HEK293 (cell line): ENCODE results near the gene PLXNA2.

Experiments used
- CTCF ChIA-PET: fragments of 350-600 bp; formaldehyde crosslinking; extraction: SDS; loops from one replicate; lab custom pipeline; 2021; ENCODE audit warnings: antibody characterized with exemption; lab: Yijun Ruan, JAX
- POLR2A ChIA-PET: fragments of 300-600 bp; formaldehyde crosslinking; extraction: SDS; loops from one replicate; lab custom pipeline; 2020; ENCODE audit warnings: antibody characterized with exemption, inconsistent platforms; lab: Yijun Ruan, JAX
- H3K27ac ChIP-seq: fragments of 200-500 bp; sonication (Bioruptor generic); 2 replicates; pipeline ENCODE4 v1.5.1; 2014; ENCODE audit warnings: low read depth, low read length, control low read depth, inconsistent platforms; ENCODE audit errors: extremely low read depth
- H3K36me3 ChIP-seq, 2 experiments: fragments of 200-500 bp in 1 of 2; sonication (Bioruptor generic) in 1 of 2; 1 replicate in 1 of 2; 2 replicates in 1 of 2; pipeline ENCODE4 v1.5.1; 2014 to 2017; ENCODE audit warnings: inconsistent platforms in 2 of 2, low read length in 2 of 2; ENCODE audit not compliant: control insufficient read depth in 2 of 2, insufficient read depth in 1 of 2
- H3K4me1 ChIP-seq: fragments of 200-500 bp; sonication (Bioruptor generic); 2 replicates; pipeline ENCODE4 v1.5.1; 2014; ENCODE audit warnings: mild to moderate bottlenecking, low read length, inconsistent platforms; ENCODE audit not compliant: control insufficient read depth, insufficient read depth
- H3K4me3 ChIP-seq: 2 replicates; pipeline ENCODE4 v1.5.1; 2011; ENCODE audit warnings: low read depth, mild to moderate bottlenecking, control low read depth, low read length, moderate library complexity
- H3K9me3 ChIP-seq: fragments of 200-500 bp; sonication (Bioruptor generic); 2 replicates; pipeline ENCODE4 v1.5.1; 2014; ENCODE audit warnings: low read depth, low read length, inconsistent platforms; ENCODE audit not compliant: control insufficient read depth, insufficient read depth
- BCL11A ChIP-seq: fragments of 450-650 bp; formaldehyde crosslinking; IDR thresholded peaks from 2 replicates; pipeline ENCODE4 v1.5.1; 2016; ENCODE audit warnings: low read depth, missing biosample characterization, missing genetic modification characterization
- GLI2 ChIP-seq: fragments of 450-650 bp; formaldehyde crosslinking; IDR thresholded peaks from 2 replicates; pipeline ENCODE4; 2017; ENCODE audit warnings: missing biosample characterization, missing genetic modification characterization, low read depth, borderline replicate concordance
- HOXC10 ChIP-seq: sonication (generic); formaldehyde crosslinking; IDR thresholded peaks from 2 replicates; pipeline ENCODE4 v1.8.1; 2023; ENCODE audit warnings: mild to moderate bottlenecking, missing genetic modification reagents
- KLF16 ChIP-seq: fragments of 450-650 bp; formaldehyde crosslinking; IDR thresholded peaks from 2 replicates; pipeline ENCODE4 v1.5.1; 2017; ENCODE audit warnings: missing biosample characterization, missing genetic modification characterization
- MYNN ChIP-seq: fragments of 450-650 bp; formaldehyde crosslinking; IDR thresholded peaks from 2 replicates; pipeline ENCODE4 v1.5.1; 2016; ENCODE audit warnings: missing biosample characterization, missing genetic modification characterization, borderline replicate concordance
- OVOL3 ChIP-seq: fragments of 450-650 bp; formaldehyde crosslinking; IDR thresholded peaks from 2 replicates; pipeline ENCODE4 v1.5.1; 2016; ENCODE audit warnings: missing biosample characterization, missing genetic modification characterization
- SP2 ChIP-seq: fragments of 450-650 bp; formaldehyde crosslinking; IDR thresholded peaks from 2 replicates; pipeline ENCODE4 v1.5.1; 2016; ENCODE audit warnings: missing biosample characterization, missing genetic modification characterization
- ZFP37 ChIP-seq: fragments of 450-650 bp; formaldehyde crosslinking; IDR thresholded peaks from 2 replicates; pipeline ENCODE4 v1.5.1; 2016; ENCODE audit warnings: missing biosample characterization, missing genetic modification characterization
- ZIC2 ChIP-seq: fragments of 450-650 bp; formaldehyde crosslinking; IDR thresholded peaks from 2 replicates; pipeline ENCODE4 v1.5.1; 2016; ENCODE audit warnings: missing biosample characterization, missing genetic modification characterization
- ZNF114 ChIP-seq: fragments of 450-650 bp; formaldehyde crosslinking; IDR thresholded peaks from 2 replicates; pipeline ENCODE4 v1.5.0; 2017; ENCODE audit warnings: missing biosample characterization, missing genetic modification characterization
- ZNF121 ChIP-seq: fragments of 450-650 bp; formaldehyde crosslinking; IDR thresholded peaks from 2 replicates; pipeline ENCODE4 v1.5.1; 2016; ENCODE audit warnings: missing biosample characterization, missing genetic modification characterization
- ZNF155 ChIP-seq: fragments of 450-650 bp; formaldehyde crosslinking; IDR thresholded peaks from 2 replicates; pipeline ENCODE4 v1.5.1; 2016; ENCODE audit warnings: missing biosample characterization, missing genetic modification characterization
- ZNF274 ChIP-seq, 2 experiments: fragments of 200-500 bp in 1 of 2; fragments of 450-650 bp in 1 of 2; sonication (Bioruptor generic) in 1 of 2; formaldehyde crosslinking in 1 of 2; IDR thresholded peaks; 2 replicates each; pipeline versions ENCODE4 v1.5.1 to v1.6.1; 2014 to 2016; ENCODE audit warnings: borderline replicate concordance in 1 of 2, inconsistent platforms in 1 of 2, low read length in 1 of 2, missing biosample characterization in 1 of 2, missing genetic modification characterization in 1 of 2
- ZNF324 ChIP-seq: fragments of 450-650 bp; formaldehyde crosslinking; IDR thresholded peaks from 2 replicates; pipeline ENCODE4 v1.5.1; 2016; ENCODE audit warnings: missing biosample characterization, missing genetic modification characterization
- ZNF354C ChIP-seq: fragments of 450-650 bp; formaldehyde crosslinking; IDR thresholded peaks from 2 replicates; pipeline ENCODE4 v1.5.1; 2016; ENCODE audit warnings: missing biosample characterization, missing genetic modification characterization, low read depth, borderline replicate concordance
- ZNF394 ChIP-seq: fragments of 450-650 bp; formaldehyde crosslinking; IDR thresholded peaks from 2 replicates; pipeline ENCODE4 v1.5.1; 2016; ENCODE audit warnings: missing biosample characterization, missing genetic modification characterization, mild to moderate bottlenecking, moderate library complexity, borderline replicate concordance
- ZNF510 ChIP-seq: fragments of 450-650 bp; formaldehyde crosslinking; IDR thresholded peaks from 2 replicates; pipeline ENCODE4 v1.5.1; 2018; ENCODE audit warnings: mild to moderate bottlenecking, missing genetic modification characterization, missing biosample characterization; ENCODE audit not compliant: insufficient replicate concordance
- ZNF514 ChIP-seq: fragments of 450-650 bp; formaldehyde crosslinking; IDR thresholded peaks from 2 replicates; pipeline ENCODE4 v1.5.1; 2016; ENCODE audit warnings: missing biosample characterization, missing genetic modification characterization
- ZNF76 ChIP-seq: fragments of 450-650 bp; formaldehyde crosslinking; IDR thresholded peaks from 2 replicates; pipeline ENCODE4; 2016; ENCODE audit warnings: low read depth, missing biosample characterization, missing genetic modification characterization, borderline replicate concordance
- ZNF768 ChIP-seq: fragments of 450-650 bp; formaldehyde crosslinking; IDR thresholded peaks from 2 replicates; pipeline ENCODE4 v1.5.1; 2018; ENCODE audit warnings: missing biosample characterization, mild to moderate bottlenecking, missing genetic modification characterization
- TF ChIP-seq, protein P1 (sequence below): fragments of 450-650 bp; formaldehyde crosslinking; conservative IDR thresholded peaks from 2 replicates; pipeline ENCODE4 v1.5.1; 2016; ENCODE audit warnings: low read depth, missing biosample characterization, missing genetic modification characterization
- TF ChIP-seq, protein P2 (sequence below): fragments of 450-650 bp; formaldehyde crosslinking; IDR thresholded peaks from 2 replicates; pipeline ENCODE4 v1.5.1; 2016; ENCODE audit warnings: missing biosample characterization, missing genetic modification characterization, low read depth
- TF ChIP-seq, protein P3 (sequence below): fragments of 450-650 bp; formaldehyde crosslinking; IDR thresholded peaks from 2 replicates; pipeline ENCODE4 v1.5.1; 2017; ENCODE audit warnings: missing biosample characterization, missing genetic modification characterization
- TF ChIP-seq, protein P4 (sequence below): fragments of 450-650 bp; formaldehyde crosslinking; IDR thresholded peaks from 2 replicates; pipeline ENCODE4 v1.5.1; 2016; ENCODE audit warnings: missing biosample characterization, missing genetic modification characterization, borderline replicate concordance
- TF ChIP-seq, protein P5 (sequence below): fragments of 450-650 bp; IDR thresholded peaks from 2 replicates; pipeline ENCODE4 v1.5.1; 2018; ENCODE audit warnings: missing biosample characterization, missing genetic modification characterization

Gene PLXNA2

DNA sequence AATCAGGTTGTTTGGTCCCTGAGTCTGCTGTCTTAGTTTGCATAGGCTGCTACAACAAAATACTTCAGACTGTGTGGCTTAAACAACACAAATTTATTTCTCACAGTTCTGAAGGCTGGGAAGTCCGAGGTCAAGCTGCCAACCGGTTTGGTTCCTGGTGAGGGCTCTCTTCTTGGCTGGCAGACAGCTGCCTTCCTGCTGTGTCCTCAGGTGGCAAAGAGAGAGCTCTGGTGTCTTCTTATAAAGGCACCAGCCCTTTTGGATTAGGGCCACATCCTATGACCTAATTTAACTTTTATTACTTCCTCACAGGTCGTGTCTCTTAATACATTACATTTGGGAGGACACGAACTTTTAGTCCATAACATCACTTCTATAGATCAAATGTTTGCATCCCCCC lies 243.7 kb downstream of the PLXNA2 start:
- H3K36me3 ChIP-seq = no peaks in the 10 kb centered on the region
- POLR2A ChIA-PET = no interaction called here
- H3K9me3 ChIP-seq = no peaks in the 10 kb centered on the region
- H3K4me1 ChIP-seq = no peaks in the 10 kb centered on the region
- no peak overlapping the region for H3K27ac ChIP-seq
- CTCF ChIA-PET = interaction anchor here (1.0 to 1.6 kb wide), 3 partner anchors 11 to 116 kb away, joined by 3 to 7 read pairs (median 5); no protein-coding TSS in a partner anchor
- H3K4me3 ChIP-seq = no peak overlapping the region
- TF ChIP-seq ZNF354C (no peak), HOXC10 (CRISPR knock-in tag) (no peak)

DNA sequence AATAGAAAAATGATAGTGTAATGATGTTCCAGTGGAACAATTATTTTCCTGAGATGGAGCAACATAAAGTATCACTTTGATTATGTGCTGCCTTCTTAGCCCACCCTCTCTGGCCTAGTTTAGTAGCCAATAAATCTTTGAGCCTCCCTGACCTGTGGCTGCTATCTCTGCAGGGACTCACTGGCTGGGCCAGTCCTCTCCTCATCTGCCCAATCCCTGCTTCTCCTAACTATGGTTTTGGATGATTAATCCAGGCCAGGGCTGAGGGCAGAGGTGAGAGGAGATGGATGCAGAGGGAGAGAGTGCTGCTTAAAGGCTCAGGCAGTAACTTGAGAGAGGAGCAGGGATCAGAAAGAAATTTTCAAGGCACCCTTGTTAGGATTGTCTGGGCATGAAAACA lies 244.2 kb downstream of the PLXNA2 start:
- CTCF ChIA-PET = interaction anchor here (0.7 to 1.6 kb wide), 3 partner anchors 75 to 116 kb away, joined by 3 to 7 read pairs (median 5); no protein-coding TSS in a partner anchor
- POLR2A ChIA-PET = no interaction called here

DNA sequence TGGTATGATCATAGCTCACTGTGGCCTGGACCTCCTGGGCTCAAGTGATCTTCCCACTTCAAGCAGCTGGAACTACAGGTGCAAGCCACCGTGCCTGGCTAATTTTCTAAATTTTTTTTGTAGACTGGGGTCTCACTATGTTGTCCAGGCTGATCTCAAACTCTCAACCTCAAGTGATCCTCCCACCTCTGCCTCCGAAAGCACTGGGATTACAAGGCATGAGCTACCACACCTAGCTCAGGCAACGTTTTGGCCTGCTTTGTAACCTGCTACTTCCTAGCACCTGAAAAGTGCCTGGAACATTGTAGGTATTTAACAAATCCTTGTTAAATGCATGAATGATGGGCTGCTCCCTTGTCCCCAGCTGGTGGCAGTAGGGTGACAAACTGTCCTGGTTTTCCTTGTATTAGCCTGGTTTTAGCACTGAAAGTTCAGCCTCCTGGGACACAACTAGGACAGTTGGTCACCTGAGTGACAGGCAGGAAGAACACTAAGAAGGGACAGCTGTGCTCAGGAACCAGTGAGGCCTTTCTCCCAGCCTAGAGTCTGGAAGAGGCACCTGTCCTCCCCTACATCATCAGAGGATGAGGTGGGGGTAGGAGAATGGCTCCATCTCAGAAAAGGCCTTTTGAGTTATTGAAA lies 244.8 kb downstream of the PLXNA2 start:
- POLR2A ChIA-PET = no interaction called here
- CTCF ChIA-PET = interaction anchor here (0.6 to 2.1 kb wide), 6 partner anchors 14 to 183 kb away, joined by 3 to 8 read pairs (median 4); no protein-coding TSS in a partner anchor
- H3K36me3 ChIP-seq = no peaks in the 10 kb centered on the region
- H3K4me3 ChIP-seq = no peak overlapping the region
- no peak overlapping the region for H3K27ac ChIP-seq
- no peaks in the 10 kb centered on the region for H3K4me1 ChIP-seq
- H3K9me3 ChIP-seq = no peaks in the 10 kb centered on the region
- TF ChIP-seq ZNF324 (tag by site-specific recombination) (no peak), ZNF76 (tag by site-specific recombination) (no peak), ZNF155 (no peak), ZNF114 (no peak), KLF16 (tag by site-specific recombination) (no peak), ZIC2 (tag by site-specific recombination) (no peak)
- TF ChIP-seq, protein P1, sequence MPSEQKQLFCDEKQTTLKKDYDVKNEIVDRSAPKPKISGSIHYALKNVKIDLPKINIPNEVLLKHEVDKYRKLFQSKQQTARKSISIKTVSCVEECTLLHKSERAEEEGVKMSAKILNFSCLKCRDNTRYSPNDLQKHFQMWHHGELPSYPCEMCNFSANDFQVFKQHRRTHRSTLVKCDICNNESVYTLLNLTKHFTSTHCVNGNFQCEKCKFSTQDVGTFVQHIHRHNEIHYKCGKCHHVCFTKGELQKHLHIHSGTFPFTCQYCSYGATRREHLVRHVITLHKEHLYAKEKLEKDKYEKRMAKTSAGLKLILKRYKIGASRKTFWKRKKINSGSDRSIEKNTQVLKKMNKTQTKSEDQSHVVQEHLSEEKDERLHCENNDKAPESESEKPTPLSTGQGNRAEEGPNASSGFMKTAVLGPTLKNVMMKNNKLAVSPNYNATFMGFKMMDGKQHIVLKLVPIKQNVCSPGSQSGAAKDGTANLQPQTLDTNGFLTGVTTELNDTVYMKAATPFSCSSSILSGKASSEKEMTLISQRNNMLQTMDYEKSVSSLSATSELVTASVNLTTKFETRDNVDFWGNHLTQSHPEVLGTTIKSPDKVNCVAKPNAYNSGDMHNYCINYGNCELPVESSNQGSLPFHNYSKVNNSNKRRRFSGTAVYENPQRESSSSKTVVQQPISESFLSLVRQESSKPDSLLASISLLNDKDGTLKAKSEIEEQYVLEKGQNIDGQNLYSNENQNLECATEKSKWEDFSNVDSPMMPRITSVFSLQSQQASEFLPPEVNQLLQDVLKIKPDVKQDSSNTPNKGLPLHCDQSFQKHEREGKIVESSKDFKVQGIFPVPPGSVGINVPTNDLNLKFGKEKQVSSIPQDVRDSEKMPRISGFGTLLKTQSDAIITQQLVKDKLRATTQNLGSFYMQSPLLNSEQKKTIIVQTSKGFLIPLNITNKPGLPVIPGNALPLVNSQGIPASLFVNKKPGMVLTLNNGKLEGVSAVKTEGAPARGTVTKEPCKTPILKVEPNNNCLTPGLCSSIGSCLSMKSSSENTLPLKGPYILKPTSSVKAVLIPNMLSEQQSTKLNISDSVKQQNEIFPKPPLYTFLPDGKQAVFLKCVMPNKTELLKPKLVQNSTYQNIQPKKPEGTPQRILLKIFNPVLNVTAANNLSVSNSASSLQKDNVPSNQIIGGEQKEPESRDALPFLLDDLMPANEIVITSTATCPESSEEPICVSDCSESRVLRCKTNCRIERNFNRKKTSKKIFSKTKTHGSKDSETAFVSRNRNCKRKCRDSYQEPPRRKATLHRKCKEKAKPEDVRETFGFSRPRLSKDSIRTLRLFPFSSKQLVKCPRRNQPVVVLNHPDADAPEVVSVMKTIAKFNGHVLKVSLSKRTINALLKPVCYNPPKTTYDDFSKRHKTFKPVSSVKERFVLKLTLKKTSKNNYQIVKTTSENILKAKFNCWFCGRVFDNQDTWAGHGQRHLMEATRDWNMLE (tag by site-specific recombination) = no peak

More for the DNA sequence above, 244.2 kb downstream of the PLXNA2 start:
- TF ChIP-seq, protein P2, sequence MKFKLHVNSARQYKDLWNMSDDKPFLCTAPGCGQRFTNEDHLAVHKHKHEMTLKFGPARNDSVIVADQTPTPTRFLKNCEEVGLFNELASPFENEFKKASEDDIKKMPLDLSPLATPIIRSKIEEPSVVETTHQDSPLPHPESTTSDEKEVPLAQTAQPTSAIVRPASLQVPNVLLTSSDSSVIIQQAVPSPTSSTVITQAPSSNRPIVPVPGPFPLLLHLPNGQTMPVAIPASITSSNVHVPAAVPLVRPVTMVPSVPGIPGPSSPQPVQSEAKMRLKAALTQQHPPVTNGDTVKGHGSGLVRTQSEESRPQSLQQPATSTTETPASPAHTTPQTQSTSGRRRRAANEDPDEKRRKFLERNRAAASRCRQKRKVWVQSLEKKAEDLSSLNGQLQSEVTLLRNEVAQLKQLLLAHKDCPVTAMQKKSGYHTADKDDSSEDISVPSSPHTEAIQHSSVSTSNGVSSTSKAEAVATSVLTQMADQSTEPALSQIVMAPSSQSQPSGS (tag by site-specific recombination) = no peak
- TF ChIP-seq ZNF768 (tag by site-specific recombination) = no peak
- no peak for TF ChIP-seq ZNF394 (tag by site-specific recombination)
- no peak for TF ChIP-seq ZNF121 (tag by site-specific recombination)
- TF ChIP-seq ZFP37 (tag by site-specific recombination) = no peak
- TF ChIP-seq OVOL3 (tag by site-specific recombination) = no peak
- TF ChIP-seq HOXC10 (CRISPR knock-in tag) = no peak
- TF ChIP-seq GLI2 (tag by site-specific recombination) = no peak
- TF ChIP-seq, protein P3, sequence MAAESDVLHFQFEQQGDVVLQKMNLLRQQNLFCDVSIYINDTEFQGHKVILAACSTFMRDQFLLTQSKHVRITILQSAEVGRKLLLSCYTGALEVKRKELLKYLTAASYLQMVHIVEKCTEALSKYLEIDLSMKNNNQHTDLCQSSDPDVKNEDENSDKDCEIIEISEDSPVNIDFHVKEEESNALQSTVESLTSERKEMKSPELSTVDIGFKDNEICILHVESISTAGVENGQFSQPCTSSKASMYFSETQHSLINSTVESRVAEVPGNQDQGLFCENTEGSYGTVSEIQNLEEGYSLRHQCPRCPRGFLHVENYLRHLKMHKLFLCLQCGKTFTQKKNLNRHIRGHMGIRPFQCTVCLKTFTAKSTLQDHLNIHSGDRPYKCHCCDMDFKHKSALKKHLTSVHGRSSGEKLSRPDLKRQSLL = no peak
- TF ChIP-seq ZNF514 (tag by site-specific recombination) = no peak
- TF ChIP-seq, protein P4, sequence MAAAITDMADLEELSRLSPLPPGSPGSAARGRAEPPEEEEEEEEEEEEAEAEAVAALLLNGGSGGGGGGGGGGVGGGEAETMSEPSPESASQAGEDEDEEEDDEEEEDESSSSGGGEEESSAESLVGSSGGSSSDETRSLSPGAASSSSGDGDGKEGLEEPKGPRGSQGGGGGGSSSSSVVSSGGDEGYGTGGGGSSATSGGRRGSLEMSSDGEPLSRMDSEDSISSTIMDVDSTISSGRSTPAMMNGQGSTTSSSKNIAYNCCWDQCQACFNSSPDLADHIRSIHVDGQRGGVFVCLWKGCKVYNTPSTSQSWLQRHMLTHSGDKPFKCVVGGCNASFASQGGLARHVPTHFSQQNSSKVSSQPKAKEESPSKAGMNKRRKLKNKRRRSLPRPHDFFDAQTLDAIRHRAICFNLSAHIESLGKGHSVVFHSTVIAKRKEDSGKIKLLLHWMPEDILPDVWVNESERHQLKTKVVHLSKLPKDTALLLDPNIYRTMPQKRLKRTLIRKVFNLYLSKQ (tag by site-specific recombination) = no peak
- no peak for TF ChIP-seq BCL11A
- no peak for TF ChIP-seq MYNN
- no peak for TF ChIP-seq ZNF274 (IDR thresholded peaks at IDR 0.05; ENCODE audit: low read length)
- no peak for TF ChIP-seq ZNF274 (tag by site-specific recombination; IDR thresholded peaks at IDR 0.05; ENCODE audit: borderline replicate concordance)
- TF ChIP-seq, protein P5, sequence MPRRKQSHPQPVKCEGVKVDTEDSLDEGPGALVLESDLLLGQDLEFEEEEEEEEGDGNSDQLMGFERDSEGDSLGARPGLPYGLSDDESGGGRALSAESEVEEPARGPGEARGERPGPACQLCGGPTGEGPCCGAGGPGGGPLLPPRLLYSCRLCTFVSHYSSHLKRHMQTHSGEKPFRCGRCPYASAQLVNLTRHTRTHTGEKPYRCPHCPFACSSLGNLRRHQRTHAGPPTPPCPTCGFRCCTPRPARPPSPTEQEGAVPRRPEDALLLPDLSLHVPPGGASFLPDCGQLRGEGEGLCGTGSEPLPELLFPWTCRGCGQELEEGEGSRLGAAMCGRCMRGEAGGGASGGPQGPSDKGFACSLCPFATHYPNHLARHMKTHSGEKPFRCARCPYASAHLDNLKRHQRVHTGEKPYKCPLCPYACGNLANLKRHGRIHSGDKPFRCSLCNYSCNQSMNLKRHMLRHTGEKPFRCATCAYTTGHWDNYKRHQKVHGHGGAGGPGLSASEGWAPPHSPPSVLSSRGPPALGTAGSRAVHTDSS (tag by site-specific recombination) = no peak
- no peak for TF ChIP-seq SP2 (tag by site-specific recombination)
- no peak for TF ChIP-seq ZNF510 (tag by site-specific recombination)
- Histone ChIP-seq H3K36me3 (no peaks in the 10 kb centered on the region), H3K9me3 (no peaks in the 10 kb centered on the region), H3K4me1 (no peaks in the 10 kb centered on the region), H3K4me3 (no peak overlapping the region), H3K27ac (no peak overlapping the region)
